Mesothelial cell of epicardium (in vitro differentiated cells): ENCODE results near the gene GRID1. TPM values are rescaled to one million over a fixed set of nuclear protein-coding genes. Genes with fewer than 3 reads are reported as not detected.
A peak's percentile ranks its signal among the peaks of the same experiment; 100 is the strongest.

ENCODE experiments used
- DNase-seq, 2 experiments: peaks; one replicate each; pipeline ENCODE4 v3.0.0; 2021; ENCODE audit warnings: low spot score in 2 of 2; ENCODE audit not compliant: unreplicated experiment in 2 of 2
- H3K27ac Mint-ChIP-seq: 2 replicates; pipeline ENCODE4 v1.8.0; 2021; ENCODE audit warnings: mixed read lengths
- H3K27me3 Mint-ChIP-seq: 2 replicates; pipeline ENCODE4 v1.8.0; 2021; ENCODE audit warnings: low read depth, mixed read lengths
- H3K36me3 Mint-ChIP-seq: 2 replicates; pipeline ENCODE4 v1.8.0; 2021; ENCODE audit warnings: mixed read lengths
- H3K4me1 Mint-ChIP-seq: 2 replicates; pipeline ENCODE4 v1.8.0; 2021; ENCODE audit warnings: mixed read lengths
- H3K4me3 Mint-ChIP-seq: 2 replicates; pipeline ENCODE4 v1.8.0; 2021; ENCODE audit warnings: mild to moderate bottlenecking, moderate library complexity, mixed read lengths
- H3K9me3 Mint-ChIP-seq: 2 replicates; pipeline ENCODE4 v1.8.0; 2021; ENCODE audit warnings: mixed read lengths
- CTCF ChIP-seq: fragments of 200-600 bp; sonication (generic); IDR thresholded peaks from one replicate; pipeline ENCODE4 v1.5.0; 2021; ENCODE audit warnings: antibody characterized with exemption; ENCODE audit not compliant: unreplicated experiment
- total RNA-seq: library from RNA; stranded (reverse); gene quantifications from 3 replicates; pipeline ENCODE4 v1.2.1, GENCODE V29; 2021

Gene GRID1
- total RNA-seq, 1 donor from 2014 or later: 0.22 TPM

- peaks cover 2% of the 10 kb centered on the region for H3K36me3 Mint-ChIP-seq
- peak overlapping the region; percentile 33 for H3K27ac Mint-ChIP-seq
These were observed 44.8 kb upstream of the GRID1 start for GRCh38 chr10:86411281-86411841.

GRCh38 chr10:86410542-86411124, 44.0 kb upstream of the GRID1 start:
- Mint-ChIP-seq H3K9me3 (peaks cover 8% of the 10 kb centered on the region), H3K27ac (no peak overlapping the region)
- DNase-seq: no peak

More at GRCh38 chr10:86411281-86411841, 44.8 kb upstream of the GRID1 start:
- DNase-seq: no peak
- peaks cover 20% of the 10 kb centered on the region for H3K27me3 Mint-ChIP-seq
- no peak overlapping the region for H3K4me3 Mint-ChIP-seq
- TF ChIP-seq CTCF: no peak
- H3K4me1 Mint-ChIP-seq: peaks cover 5% of the 10 kb centered on the region
- peaks cover 8% of the 10 kb centered on the region for H3K9me3 Mint-ChIP-seq

GRCh38 chr10:86409183-86409582, 42.6 kb upstream of the GRID1 start:
- peaks cover 17% of the 10 kb centered on the region for H3K9me3 Mint-ChIP-seq
- no peak for TF ChIP-seq CTCF
- H3K36me3 Mint-ChIP-seq: peaks cover 2% of the 10 kb centered on the region
- H3K4me1 Mint-ChIP-seq: peaks cover 5% of the 10 kb centered on the region
- H3K4me3 Mint-ChIP-seq: no peak overlapping the region
- peaks cover 13% of the 10 kb centered on the region for H3K27me3 Mint-ChIP-seq
- DNase-seq: no peak
- H3K27ac Mint-ChIP-seq: no peak overlapping the region

More at GRCh38 chr10:86410542-86411124, 44.0 kb upstream of the GRID1 start:
- H3K4me3 Mint-ChIP-seq: no peak overlapping the region
- no peak for TF ChIP-seq CTCF
- peaks cover 5% of the 10 kb centered on the region for H3K4me1 Mint-ChIP-seq
- H3K27me3 Mint-ChIP-seq: peaks cover 16% of the 10 kb centered on the region
- peaks cover 2% of the 10 kb centered on the region for H3K36me3 Mint-ChIP-seq

GRCh38 chr10:86403183-86403797, 36.7 kb upstream of the GRID1 start:
- DNase-seq: no peak
- H3K27ac Mint-ChIP-seq: no peak overlapping the region
- peaks cover 11% of the 10 kb centered on the region for H3K9me3 Mint-ChIP-seq
- peaks cover 59% of the 10 kb centered on the region for H3K27me3 Mint-ChIP-seq
- no peak for TF ChIP-seq CTCF
- H3K4me3 Mint-ChIP-seq: no peak overlapping the region
- peaks cover 19% of the 10 kb centered on the region for H3K4me1 Mint-ChIP-seq
- no peaks in the 10 kb centered on the region for H3K36me3 Mint-ChIP-seq

- Mint-ChIP-seq H3K4me3 (no peak overlapping the region), H3K36me3 (no peaks in the 10 kb centered on the region)
- DNase-seq: no peak
These were observed 35.8 kb upstream of the GRID1 start for GRCh38 chr10:86402283-86402941.

More at GRCh38 chr10:86402283-86402941, 35.8 kb upstream of the GRID1 start:
- peaks cover 66% of the 10 kb centered on the region for H3K27me3 Mint-ChIP-seq
- no peak for TF ChIP-seq CTCF
- H3K27ac Mint-ChIP-seq: no peak overlapping the region
- peaks cover 19% of the 10 kb centered on the region for H3K4me1 Mint-ChIP-seq
- H3K9me3 Mint-ChIP-seq: peaks cover 11% of the 10 kb centered on the region
